GM12864 (cell line): ENCODE data around the gene FOXA3.
"Not testable (repeated sequence)": the region's sequence is repeated elsewhere in the genome, so short reads cannot be mapped to it uniquely, and the experiment has no call there.

ENCODE experiments used
- DNase-seq: peaks from one replicate; pipeline ENCODE4 v3.0.0-alpha.2; 2011; ENCODE audit warnings: low read depth
- H3K4me3 ChIP-seq: 2 replicates; pipeline ENCODE4 v1.5.1; 2011; ENCODE audit warnings: mild to moderate bottlenecking, low read depth, low read length, control low read depth
- TF ChIP-seq, protein P1 (sequence below): IDR thresholded peaks from 2 replicates; pipeline ENCODE4 v1.5.1; 2011; ENCODE audit warnings: low read depth, mild to moderate bottlenecking, moderate library complexity, low read length, control low read depth, inconsistent platforms; ENCODE audit errors: missing control alignments

FOXA3 gene

DNA sequence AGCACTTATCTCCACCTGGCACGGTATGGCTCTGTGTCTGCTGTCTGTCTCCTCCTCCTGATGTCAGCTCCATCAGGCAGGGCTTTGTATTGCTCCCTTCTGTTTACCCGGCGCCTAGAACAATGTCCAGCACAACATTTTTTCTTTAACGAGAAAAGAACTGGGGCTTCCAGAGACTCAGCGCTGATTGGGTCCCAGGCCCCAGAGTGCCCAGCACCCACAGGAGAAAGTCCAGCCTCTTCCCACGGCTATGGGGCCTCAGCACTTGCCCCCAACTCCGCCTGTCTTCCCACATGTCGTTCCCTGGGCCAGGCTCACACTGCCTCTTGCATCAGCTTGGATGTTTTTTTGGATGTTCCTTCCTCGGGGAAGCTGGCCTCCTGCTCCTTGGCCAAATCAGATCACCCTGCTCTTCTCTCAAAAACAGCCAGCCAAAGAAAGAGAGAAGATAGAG lies 31.4 kb downstream of the FOXA3 start:
- no peak for DNase-seq
- TF ChIP-seq, protein P1, sequence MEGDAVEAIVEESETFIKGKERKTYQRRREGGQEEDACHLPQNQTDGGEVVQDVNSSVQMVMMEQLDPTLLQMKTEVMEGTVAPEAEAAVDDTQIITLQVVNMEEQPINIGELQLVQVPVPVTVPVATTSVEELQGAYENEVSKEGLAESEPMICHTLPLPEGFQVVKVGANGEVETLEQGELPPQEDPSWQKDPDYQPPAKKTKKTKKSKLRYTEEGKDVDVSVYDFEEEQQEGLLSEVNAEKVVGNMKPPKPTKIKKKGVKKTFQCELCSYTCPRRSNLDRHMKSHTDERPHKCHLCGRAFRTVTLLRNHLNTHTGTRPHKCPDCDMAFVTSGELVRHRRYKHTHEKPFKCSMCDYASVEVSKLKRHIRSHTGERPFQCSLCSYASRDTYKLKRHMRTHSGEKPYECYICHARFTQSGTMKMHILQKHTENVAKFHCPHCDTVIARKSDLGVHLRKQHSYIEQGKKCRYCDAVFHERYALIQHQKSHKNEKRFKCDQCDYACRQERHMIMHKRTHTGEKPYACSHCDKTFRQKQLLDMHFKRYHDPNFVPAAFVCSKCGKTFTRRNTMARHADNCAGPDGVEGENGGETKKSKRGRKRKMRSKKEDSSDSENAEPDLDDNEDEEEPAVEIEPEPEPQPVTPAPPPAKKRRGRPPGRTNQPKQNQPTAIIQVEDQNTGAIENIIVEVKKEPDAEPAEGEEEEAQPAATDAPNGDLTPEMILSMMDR = no peak
- H3K4me3 ChIP-seq = no peak overlapping the region

DNA sequence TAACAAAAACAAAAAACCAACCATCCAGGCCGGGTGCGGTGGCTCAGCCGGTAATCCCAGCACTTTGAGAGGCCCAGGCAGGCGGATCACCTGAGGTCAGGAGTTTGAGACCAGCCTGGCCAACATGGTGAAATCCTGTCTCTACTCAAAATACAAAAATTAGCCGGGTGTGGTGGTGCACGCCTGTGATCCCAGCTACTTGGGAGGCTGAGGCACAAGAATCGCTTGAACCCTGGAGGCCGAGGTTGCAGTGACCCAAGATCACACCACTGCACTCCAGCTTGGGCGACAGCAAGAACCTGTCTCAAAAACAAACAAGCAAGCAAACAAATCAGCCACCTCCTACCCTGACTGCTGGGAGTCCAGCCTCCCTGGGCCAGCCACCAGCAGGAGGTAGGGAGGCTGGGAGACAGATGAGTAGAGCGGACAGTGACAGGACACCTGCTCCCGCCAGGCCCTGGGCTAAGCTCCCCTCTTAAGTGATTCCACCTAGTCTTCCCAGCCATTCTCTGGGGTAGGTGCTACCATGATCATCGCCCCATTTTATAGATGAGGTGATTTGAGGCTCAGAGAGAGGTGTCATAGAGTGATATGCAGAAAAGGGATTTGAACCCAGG lies 32.0 kb downstream of the FOXA3 start:
- not testable (repeated sequence) for DNase-seq, H3K4me3 ChIP-seq

DNA sequence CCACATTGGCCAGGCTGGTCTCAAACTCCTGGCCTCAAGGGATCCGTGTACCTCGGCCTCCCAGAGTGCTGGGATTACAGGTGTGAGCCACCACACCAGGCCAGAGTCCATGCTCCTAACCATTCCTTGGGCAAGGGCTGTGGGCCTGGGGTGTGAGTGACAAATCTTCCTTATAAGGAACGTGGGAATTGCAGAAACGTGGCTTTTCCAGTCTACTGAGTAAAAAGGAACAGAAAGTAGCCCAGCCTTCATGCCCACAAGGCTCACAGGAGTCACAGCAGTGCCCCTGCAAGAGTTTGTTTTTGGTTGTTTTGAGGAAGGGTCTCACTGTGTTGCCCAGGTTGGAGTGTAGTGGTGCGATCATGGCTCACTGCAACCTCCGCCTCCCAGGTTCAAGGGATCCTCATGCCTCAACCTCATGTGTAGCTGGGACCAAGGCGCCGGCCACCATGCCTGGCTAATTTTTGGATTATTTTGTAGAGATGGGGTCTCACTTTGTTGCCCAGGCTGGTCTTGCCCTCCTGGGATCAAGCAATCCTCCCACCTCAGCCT lies 33.2 kb downstream of the FOXA3 start:
- TF ChIP-seq, protein P1 = no peak
- DNase-seq = no peak
- no peak overlapping the region for H3K4me3 ChIP-seq

DNA sequence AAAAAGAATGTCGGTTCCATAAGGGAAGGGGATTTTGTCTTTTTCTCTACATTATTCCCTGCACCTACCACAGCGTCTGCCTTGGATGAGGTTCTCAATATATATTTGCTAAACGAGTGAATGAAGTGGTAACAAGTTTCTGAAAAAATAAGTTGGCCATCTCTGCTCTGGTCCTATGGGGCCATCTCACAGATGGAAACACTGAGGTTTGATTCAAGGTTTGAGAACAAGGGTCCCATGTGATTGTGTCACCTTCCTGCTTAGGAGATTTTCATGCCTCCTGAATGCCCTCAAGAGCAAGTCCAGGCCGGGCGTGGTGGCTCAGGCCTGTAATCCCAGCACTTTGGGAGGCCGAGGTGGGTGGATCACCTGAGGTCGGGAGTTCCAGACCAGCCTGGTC lies 35.1 kb downstream of the FOXA3 start:
- no peak for DNase-seq
- TF ChIP-seq, protein P1 = no peak
- H3K4me3 ChIP-seq = no peak overlapping the region

DNA sequence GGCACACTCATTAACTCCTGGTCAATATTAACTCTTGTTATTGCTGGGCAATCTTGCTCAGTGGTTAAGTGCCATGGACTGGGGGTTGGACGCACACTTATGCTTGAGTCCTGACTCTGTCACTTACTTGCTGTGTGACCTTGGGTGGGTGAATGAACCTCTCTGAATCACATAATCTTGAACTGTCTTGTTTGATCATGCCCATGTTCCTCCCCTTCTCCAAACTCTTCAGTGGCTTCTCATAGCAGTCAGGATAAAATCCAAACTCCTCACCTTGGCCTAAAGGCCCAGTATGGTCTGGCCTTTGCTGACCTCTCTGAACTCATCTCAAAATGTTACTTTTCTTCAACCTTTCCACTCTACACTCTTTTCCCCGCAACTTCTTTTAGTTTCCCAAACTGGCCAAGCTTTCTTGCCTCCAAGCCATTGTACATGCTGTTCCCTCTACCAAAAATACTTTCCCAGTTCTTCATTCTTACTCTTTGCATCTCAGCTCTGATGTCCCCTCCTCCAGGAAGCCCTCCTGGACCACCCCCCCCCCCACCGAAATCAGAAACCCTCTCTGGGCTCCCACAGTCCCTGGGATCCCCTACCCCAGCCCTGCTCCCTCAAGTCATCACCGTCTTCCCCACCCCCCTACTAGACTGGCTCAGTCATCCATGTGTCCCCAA lies 35.9 kb downstream of the FOXA3 start:
- TF ChIP-seq, protein P1 = no peak
- DNase-seq = no peak
- H3K4me3 ChIP-seq = no peak overlapping the region

DNA sequence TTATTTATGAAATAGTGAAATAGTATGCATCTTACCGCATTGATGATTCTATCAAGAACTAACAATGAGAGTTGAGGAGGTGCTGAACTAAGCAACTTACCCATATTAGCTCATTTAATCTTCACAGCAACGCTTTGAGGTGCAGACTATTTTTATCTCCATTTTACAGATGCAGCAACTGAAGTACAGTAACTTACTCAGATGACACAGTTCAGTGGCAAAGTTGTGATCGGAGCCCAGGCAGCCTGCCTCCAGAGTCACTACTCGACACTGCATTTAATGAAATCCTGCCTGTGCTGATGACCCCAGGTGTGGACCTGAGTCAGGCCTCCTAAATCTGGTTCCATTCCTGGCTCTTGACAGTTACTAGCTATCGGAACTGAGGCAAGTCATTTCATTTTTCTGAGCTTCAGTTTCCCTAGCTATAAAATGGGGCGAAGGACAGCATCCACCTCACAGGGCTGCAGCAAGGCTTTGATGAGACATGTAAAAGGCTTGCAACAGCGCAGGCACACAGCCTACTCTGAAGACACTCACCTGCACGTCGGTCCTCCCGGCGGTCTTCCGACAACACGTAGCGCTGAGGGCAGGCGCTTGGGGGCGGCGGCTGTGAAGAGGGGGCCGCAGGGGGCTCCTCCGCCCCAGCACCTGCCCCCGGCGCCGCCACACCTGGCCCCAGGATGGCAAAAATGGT lies 36.8 kb downstream of the FOXA3 start:
- TF ChIP-seq, protein P1 = no peak
- no peak overlapping the region for H3K4me3 ChIP-seq
- DNase-seq = no peak

DNA sequence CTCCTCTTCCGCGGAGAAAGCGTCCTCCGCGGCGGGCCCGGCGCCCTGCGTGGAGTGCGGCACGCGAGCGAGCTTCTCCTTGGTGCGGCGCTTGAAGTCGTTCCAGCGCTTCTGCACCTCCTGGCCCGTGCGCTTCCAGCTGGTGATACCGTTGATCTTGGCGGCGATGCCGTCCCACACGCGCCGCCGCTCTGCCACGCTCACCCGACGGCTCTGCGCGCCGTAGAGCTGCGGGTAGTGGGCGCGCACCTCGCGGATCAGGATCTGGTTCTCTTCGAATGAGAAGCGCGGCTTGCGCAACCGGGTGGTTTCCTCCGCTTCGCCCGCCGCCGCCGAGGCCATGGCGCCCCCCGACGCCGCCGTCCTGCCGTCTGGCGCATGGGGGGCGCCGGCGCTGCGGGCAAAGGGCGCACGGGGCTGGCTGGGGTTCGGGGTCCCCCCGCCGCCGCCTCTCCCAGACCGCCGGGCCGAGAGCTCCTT lies 37.3 kb downstream of the FOXA3 start:
- TF ChIP-seq, protein P1 = no peak
- no peak for DNase-seq
- peak overlapping the region; percentile 84 for H3K4me3 ChIP-seq
